Calu3 (cell line): ENCODE data around the gene ANKRD13D. TPM values are rescaled to one million over a fixed set of nuclear protein-coding genes. Genes with fewer than 3 reads are reported as not detected.

ENCODE experiments used
- BruUV-seq: library from RNA; stranded (reverse); fragments of 400-500 nt; replicated peaks from 2 replicates; lab custom pipeline; 2021; lab: Mats Ljungman, UMichigan
- CTCF ChIA-PET: fragments of 300-600 bp; sonication (Branson Sonifier 250); formaldehyde crosslinking; loops from one replicate; lab custom pipeline; 2022; ENCODE audit warnings: antibody characterized with exemption; lab: Charles Lee
- DNase-seq: peaks from one replicate; pipeline ENCODE4 v3.0.0; 2022
- H3K27ac Mint-ChIP-seq: one replicate; pipeline ENCODE4 v1.8.0; 2022; ENCODE audit warnings: mixed read lengths; ENCODE audit not compliant: unreplicated experiment
- H3K27me3 Mint-ChIP-seq: one replicate; pipeline ENCODE4 v1.8.0; 2022; ENCODE audit warnings: mixed read lengths; ENCODE audit not compliant: unreplicated experiment
- H3K36me3 Mint-ChIP-seq: one replicate; pipeline ENCODE4 v1.8.0; 2022; ENCODE audit warnings: mild to moderate bottlenecking, moderate library complexity, mixed read lengths; ENCODE audit not compliant: insufficient read depth, unreplicated experiment
- H3K4me1 Mint-ChIP-seq: one replicate; pipeline ENCODE4 v1.8.0; 2022; ENCODE audit warnings: mild to moderate bottlenecking, low read depth, mixed read lengths; ENCODE audit not compliant: unreplicated experiment
- H3K4me3 Mint-ChIP-seq: one replicate; pipeline ENCODE4 v1.8.0; 2022; ENCODE audit warnings: mild to moderate bottlenecking, low read depth, moderate library complexity, mixed read lengths; ENCODE audit not compliant: unreplicated experiment
- H3K9me3 Mint-ChIP-seq: one replicate; pipeline ENCODE4 v1.8.0; 2022; ENCODE audit warnings: low read depth, mixed read lengths; ENCODE audit not compliant: unreplicated experiment
- CTCF ChIP-seq: fragments of 200-600 bp; IDR thresholded peaks from one replicate; pipeline ENCODE4 v1.8.0; 2022; ENCODE audit warnings: antibody characterized with exemption; ENCODE audit not compliant: unreplicated experiment
- intact Hi-C: fragments of 100-400 bp; cut with micrococcal nuclease; formaldehyde crosslinking; loops from one replicate; pipeline ENCODE4 v1.10.0; 2022; ENCODE audit not compliant: unreplicated experiment
- total RNA-seq: library from RNA; stranded (reverse); gene quantifications from 2 replicates; pipeline ENCODE4 v1.2.3, GENCODE V29; 2022

Gene ANKRD13D
- total RNA-seq, 1 experiment from 2014 or later: 50.8 TPM

- CTCF ChIA-PET: interaction anchor here (0.7 kb wide), 1 partner anchor 620 kb away, joined by 3 read pairs; no protein-coding TSS in a partner anchor
- Mint-ChIP-seq H3K9me3 (no peaks in the 10 kb centered on the region), H3K27ac (no peak overlapping the region), H3K36me3 (peaks cover 30% of the 10 kb centered on the region), H3K4me3 (no peak overlapping the region), H3K27me3 (no peaks in the 10 kb centered on the region), H3K4me1 (peaks cover 10% of the 10 kb centered on the region)
- intact Hi-C loops: no loop called here
- no TSS peak for BruUV-seq
- DNase-seq: no peak
- TF ChIP-seq CTCF: no peak
These were observed 30.9 kb downstream of the ANKRD13D start for GRCh38 chr11:67320011-67320410.

- H3K9me3 Mint-ChIP-seq: no peaks in the 10 kb centered on the region
- intact Hi-C loops: no loop called here
These were observed 31.6 kb downstream of the ANKRD13D start for GRCh38 chr11:67320691-67321090.

GRCh38 chr11:67321313-67321871 is 32.3 kb downstream of the ANKRD13D start:
- H3K27ac Mint-ChIP-seq: no peak overlapping the region
- no peak for DNase-seq
- no peak overlapping the region for H3K4me3 Mint-ChIP-seq
- no peaks in the 10 kb centered on the region for H3K27me3 Mint-ChIP-seq
- no peaks in the 10 kb centered on the region for H3K9me3 Mint-ChIP-seq
- intact Hi-C loops: no loop called here
- BruUV-seq: no TSS peak
- peaks cover 10% of the 10 kb centered on the region for H3K4me1 Mint-ChIP-seq
- CTCF ChIA-PET: interaction anchor here (0.7 to 1.0 kb wide), 2 partner anchors 58 to 60 kb away, joined by 3 to 4 read pairs; no protein-coding TSS in a partner anchor
- H3K36me3 Mint-ChIP-seq: peaks cover 29% of the 10 kb centered on the region
- no peak for TF ChIP-seq CTCF

More at GRCh38 chr11:67320691-67321090, 31.6 kb downstream of the ANKRD13D start:
- Mint-ChIP-seq H3K27ac (no peak overlapping the region), H3K4me1 (peaks cover 10% of the 10 kb centered on the region), H3K4me3 (no peak overlapping the region), H3K36me3 (peaks cover 30% of the 10 kb centered on the region), H3K27me3 (no peaks in the 10 kb centered on the region)
- no peak for TF ChIP-seq CTCF
- DNase-seq: no peak
- no TSS peak for BruUV-seq
- CTCF ChIA-PET: interaction anchor here (0.7 kb wide), 2 partner anchors 59 to 621 kb away, joined by 3 to 4 read pairs; no protein-coding TSS in a partner anchor

- Mint-ChIP-seq H3K4me1 (peaks cover 10% of the 10 kb centered on the region), H3K36me3 (peaks cover 23% of the 10 kb centered on the region), H3K9me3 (no peaks in the 10 kb centered on the region), H3K4me3 (no peak overlapping the region), H3K27me3 (no peaks in the 10 kb centered on the region), H3K27ac (no peak overlapping the region)
- DNase-seq: no peak
- CTCF ChIA-PET: interaction anchor here (1.0 kb wide), 1 partner anchor 57 kb away, joined by 3 read pairs; no protein-coding TSS in a partner anchor
- intact Hi-C loops: no loop called here
- BruUV-seq: no TSS peak
- TF ChIP-seq CTCF: no peak
These were observed 32.9 kb downstream of the ANKRD13D start for GRCh38 chr11:67322049-67322448.
